Stimulated activated CD4-positive, alpha-beta T cell treated with anti-CD3 and anti-CD28 coated beads, Interleukin-4, amount 100 ng/mL, for 1 hour (primary cell): ENCODE results near the gene ECSCR.

Source experiments
- DNase-seq: peaks from one replicate; pipeline ENCODE4 v3.0.0-alpha.2; 2020

ECSCR gene

DNA sequence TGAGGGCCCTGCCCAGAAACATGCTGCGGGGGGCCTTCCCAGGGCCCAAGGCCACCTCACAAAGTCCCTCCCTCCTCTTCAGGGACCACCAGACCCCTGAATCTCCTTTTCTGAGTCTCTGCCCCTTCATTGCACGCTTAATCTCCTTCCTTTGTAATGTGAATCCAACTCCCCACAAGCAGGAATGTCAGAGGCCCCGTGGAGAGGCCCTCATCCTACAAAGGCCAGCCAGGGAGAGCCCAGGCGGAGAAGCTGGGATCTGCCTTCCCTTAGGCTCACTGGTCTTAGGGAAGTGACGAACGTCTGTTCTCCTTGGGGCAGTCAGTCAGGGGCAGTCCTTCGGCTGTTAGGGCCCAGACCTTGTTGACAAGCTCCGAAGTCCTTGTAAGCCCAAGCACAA is 10.6 kb upstream of the ECSCR start:
- DNase-seq: no peak

DNA sequence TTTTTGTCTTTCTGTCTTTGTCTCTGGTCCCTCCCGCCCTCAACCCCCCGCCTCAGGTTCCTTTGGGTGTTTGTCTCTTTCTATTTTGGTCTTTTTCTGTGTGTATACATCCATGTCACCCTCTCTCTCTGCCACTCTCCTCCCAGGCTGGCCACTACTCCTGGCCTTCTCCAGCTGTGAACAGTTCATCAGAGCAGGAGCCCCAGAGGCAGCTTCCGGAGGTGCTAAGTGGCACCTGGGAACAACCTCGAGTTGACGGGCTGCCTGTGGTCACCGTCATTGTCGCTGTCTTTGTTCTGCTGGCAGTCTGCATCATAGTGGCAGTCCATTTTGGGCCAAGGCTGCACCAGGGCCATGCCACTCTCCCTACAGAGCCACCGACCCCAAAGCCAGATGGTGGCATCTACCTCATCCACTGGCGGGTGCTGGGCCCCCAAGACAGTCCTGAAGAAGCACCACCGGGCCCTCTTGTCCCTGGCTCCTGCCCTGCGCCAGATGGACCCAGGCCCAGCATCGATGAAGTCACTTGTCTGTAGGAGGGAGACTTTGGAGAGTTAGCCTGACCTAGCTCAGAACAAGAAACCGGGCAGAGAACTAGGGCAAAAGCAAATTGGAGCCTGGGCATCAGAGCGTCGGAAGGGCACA is 10.0 kb upstream of the ECSCR start:
- DNase-seq: no peak

DNA sequence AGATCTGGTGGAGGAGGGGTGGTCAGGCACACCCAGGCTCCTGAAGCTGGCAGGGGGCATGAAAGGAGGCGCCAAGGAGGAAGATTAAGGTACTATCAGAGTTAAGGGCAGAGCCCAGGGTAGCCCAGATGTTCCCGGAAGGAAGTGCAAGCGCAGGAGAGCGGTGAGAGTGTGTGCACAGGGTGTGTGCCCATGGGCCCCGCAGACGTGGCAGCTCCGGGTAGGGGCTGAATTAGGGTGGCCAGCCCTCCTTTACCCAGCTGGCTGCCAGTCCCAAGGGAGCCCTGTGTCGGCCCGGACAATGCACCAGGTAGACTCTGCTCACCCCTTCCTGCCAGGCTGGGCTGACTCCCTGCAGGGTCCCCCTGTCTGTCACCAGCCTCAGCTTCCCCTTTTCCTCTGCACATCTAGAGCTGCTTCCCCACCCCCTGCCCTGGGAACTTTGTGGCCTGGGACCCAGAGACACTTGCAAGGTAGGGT is 8.3 kb upstream of the ECSCR start, which contains the start of gene SMIM33:
Gene SMIM33 (plus strand): TSS at position 184 of the 480 bp plus-strand sequence. CDS start 118 bp downstream, at position 302.
- DNase-seq: peak; percentile 40

GRCh38 chr5:139468421-139468931 is 5.9 kb upstream of the ECSCR start:
- no peak for DNase-seq

- no peak for DNase-seq
Measured at GRCh38 chr5:139461698-139462097, 845 bp downstream of the ECSCR start.

DNA sequence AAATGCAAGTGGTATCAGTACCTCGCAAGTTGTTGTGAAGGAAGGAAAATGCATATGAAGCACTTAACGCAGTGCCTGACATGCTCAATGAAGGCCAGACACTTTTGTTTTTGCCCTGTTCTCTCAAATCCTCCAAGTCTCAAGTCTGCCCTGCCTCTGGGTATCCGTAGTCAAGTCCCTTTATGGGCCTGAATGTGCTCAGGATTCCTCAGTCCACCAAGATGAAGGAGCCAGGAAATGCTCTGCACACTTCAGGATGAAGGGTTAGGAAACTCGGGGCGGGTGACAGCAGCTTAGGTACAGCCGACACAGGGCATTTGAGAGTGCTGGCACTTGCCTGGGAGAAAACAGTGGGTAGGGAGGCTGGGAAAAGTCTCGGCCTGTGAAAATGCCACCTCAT is 1.4 kb downstream of the ECSCR start:
- no peak for DNase-seq

DNA sequence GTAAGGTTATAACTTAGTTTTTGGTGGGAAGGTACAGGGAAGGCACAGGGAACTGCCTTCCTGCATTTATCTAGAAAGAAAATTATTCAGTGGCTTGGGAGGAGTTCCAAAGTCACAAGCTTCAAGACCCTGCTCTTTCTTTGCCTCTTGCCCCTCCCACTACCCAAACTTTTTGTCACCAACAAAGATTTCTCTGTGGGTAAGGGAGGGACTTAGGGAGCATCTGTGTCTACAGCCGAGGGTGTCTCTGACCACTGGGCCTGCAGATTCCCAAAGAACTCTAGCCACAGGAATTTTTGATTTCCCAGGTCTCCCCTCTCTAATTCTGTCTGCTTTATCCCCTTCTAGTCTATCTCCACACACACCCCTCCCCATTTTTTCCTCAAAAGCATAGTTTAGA is 2.1 kb downstream of the ECSCR start:
- DNase-seq: no peak

DNA sequence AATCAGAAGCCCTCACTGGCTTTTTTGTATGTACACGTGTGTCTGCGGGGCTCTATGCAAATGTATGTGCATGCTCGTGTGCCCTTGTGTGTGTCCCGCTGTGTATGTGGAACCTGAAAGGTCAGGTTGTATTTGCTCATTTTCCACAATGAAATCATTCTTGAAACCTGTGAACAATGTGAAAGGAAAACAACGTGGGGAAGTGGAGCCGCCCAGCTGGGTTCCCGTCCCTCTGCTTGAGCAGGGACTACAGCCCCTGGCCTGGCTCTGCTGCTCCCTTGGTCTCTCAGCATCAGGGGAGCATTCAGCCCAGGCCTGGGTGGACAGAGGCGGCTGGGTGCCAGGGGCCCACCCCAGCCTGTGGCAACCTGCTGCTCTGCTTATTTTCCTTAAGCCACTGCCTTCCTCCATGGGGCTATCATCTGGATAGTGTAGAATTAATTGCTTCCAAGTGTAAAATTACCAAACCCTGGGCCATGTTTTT is 3.0 kb downstream of the ECSCR start:
- peak; percentile 41 for DNase-seq

DNA sequence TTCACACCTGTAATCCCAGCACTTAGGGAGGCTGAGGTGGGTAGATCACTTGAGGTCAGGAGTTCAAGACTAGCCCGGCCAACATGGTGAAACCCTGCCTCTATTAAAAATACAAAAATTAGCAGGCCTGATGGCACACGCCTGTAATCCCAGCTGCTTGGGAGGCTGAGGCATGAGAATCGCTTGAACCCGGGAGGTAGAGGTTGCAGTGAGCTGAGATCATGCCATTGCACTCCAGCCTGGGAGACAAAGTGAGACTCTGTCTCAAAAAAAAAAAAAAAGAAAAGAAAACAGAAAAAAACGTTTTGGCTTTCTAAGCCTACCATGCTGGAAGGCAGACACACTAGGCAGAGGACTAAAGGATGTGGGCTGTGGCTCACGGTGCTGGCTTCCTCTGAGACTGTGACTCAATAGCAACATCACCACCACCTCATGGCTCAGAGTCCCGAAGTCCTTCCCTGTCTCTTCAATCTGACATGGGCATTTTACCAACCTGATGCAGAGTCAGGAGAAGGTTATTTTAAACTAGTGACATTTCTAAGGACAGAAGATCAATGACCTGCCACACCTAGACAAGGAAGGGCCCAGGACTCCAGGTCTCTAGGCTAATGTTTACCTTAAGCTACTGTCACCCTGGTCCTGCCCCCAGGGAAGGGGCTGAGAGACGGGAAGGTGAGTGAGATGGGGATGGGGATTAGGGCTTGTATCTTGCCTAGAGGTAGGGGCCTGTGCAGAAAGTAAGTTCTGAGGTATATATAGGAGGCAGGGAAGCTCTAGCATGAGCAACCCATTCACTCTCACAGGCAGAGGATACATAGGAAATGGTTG is 3.7 kb downstream of the ECSCR start:
- DNase-seq: peak; percentile 66

GRCh38 chr5:139457653-139458306 is 4.8 kb downstream of the ECSCR start:
- DNase-seq: no peak

DNA sequence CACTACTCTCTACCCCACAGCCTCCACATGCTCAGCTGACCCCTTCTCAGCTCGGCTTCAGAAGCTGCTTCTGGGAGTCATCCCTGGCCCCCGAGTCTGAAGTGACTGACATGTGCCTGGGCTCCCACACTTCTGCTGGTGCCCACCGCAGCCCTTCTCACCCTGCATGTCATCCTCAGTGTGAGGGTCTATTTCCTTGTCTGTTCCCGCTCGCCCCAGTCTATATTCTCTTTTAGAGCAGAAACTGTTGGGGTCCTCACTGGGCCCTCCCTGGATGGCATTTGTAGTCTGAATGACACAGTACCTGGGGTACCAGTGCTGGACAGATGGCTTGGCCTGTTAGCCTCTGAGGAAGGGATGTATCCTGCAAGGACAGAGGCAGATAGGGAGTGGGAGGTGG is 5.3 kb downstream of the ECSCR start:
- no peak for DNase-seq

- no peak for DNase-seq
Measured at GRCh38 chr5:139456776-139457175, 5.8 kb downstream of the ECSCR start.

DNA sequence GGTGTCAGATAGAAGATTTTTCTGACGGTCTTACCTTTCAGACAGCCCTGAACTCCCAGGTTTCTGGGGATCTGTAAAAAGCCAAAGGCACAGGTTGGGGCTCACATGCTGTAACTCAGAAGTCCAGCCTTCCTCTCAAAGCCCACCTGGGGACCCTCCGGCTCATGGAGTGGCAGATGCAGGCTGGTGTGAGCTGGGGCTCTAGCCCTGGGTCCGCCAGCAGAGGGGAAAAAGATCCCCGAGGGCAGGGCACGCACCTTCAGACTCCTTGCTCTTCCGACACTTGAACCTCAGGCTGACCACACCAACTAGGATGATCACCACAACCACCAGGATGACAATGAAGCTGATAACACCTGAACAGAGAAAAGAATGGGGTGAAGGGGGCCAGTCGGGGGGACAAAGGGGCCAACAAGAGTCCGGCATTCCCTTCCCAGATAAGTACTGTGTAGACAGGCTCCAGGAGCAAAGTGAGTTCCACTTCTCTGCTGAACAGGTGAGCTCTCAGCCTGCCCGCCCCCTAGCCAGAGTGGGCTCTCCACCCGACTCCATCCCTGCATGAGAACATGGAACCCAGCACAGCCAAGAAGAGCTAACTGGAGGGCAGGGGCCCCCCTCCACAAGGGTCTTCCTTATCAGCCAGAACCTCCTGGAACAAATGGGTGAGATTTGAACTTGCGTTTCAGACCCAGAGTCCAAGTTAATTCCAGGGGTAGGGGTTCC is 7.8 kb downstream of the ECSCR start:
- no peak for DNase-seq

DNA sequence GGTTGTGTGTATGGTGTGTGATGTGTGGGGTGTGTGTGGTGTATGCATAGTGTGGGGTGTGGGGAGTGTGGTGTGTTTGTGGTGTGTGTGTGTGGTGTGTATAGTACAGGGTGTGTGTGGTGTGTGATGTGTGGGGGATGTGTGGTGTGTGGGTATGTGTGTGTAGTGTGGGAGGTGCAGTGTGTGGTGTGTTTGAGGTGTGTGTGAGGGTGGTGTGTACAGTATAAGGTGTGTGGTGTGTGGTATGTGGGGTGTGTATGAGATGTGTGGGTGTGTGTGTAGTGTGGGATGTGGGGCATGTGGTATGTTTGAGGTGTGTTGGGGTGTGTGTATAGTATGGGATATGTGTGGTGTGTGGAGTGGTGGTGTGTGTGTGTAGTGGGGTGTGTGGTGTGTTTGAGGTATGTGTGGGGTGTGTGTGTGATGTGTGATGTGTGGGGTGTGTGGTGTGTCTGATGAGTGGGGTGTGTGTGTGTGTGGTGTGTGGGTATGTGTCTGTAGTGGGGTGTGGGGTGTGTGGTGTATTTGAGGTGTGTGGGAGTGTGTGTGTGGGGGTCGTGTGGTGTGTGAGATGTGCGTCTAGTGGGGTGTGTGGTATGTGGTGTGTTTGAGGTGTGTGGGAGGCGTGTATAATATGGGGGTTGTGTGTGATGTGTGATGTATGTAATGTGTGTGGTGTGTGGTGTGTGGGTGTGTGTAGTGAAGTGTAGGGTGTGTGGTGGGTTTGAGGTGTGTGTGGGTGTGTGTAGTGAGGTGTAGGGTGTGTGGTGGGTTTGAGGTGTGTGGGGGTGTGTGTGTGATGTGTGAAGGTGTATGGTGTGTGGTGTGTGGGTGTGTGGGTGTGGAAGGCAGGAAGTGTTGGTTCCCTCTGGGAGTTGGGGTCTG is 8.6 kb downstream of the ECSCR start:
- DNase-seq: no peak

- no peak for DNase-seq
Measured at GRCh38 chr5:139451878-139452660, 10.5 kb downstream of the ECSCR start.

- DNase-seq: no peak
Measured at GRCh38 chr5:139451176-139451575, 11.4 kb downstream of the ECSCR start.

DNA sequence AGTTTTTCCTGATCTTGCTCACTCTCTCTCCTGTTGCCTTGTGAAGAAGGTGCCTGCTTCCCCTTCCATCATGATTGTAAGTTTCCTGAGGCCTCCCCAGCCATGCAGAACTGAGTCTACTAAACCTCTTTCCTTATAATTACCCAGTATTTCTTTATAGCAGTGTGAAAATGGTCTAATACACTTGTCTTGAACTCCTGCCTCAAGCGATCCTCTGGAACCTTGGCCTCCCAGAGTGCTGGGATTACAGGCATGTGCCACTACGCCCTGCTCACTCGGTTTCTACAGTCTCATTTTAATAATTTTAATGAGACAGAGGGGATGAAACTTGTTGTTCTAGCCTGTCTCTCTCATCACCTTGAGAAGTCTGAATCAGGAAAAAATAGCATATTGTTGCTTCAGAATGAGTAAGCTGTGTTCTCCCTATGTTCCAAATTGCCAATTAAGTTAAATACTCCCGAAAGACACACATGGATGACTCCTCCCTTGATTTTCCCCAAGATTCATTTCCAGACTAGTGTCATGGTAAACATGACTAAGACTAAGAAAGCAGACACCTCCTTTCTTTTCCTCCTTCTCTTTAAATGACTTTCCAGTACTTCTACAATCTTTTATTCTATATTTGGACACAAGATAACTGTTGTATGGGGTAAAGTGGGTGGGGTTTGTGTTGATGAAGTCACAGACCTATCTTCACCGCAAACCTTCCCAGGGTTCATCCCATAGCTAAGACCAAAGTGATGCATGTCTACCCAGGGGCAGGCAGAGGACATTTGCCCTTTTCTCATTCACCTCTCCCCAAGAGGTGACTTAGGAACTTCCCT is 15.4 kb downstream of the ECSCR start:
- DNase-seq: no peak

DNA sequence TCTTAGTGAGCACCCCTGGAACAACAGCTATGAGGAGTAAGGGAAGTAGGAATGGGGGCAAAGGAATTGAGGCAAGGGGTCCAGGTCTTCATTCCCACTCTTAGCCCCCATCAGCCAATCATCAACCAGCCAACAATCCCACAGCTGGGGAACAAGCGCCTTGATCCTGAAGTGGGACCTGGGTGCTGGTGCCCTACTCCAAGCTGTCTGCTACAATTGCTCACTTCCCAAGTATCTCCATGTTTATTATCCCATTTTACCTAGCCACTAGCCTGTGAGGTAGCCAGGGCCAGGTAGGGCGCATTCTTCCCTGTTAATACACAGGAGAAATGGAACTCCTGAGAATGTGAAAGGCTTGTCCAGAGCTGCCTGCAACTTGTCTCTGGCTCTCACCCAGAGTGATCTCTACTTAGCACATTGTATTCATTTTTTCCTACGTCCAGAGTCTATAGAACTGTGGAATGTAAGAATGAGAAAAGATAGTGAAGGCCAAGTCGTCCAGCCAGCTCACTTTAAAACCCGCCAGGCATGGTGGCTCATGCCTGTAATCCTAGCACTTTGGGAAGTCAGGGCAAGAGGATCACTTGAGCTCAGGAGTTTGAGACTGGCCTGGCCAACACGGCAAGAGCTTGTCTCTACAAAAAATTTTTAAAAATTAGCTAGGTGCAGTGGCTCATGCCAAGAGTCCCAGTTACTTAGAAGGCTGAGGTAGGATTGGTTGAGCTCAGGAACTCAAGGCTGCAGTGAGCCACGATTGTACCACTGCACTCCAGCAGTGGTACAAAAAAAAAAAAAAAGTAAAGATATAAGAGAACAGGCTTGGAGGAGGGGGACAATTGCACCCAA is 17.0 kb downstream of the ECSCR start:
- no peak for DNase-seq
